Activated naive CD8-positive, alpha-beta T cell treated with anti-CD3 and anti-CD28 coated beads, Interleukin-2, amount 50 U/mL, for 16 hours (primary cell): ENCODE measurements around the gene ADARB1.

Experiments
- DNase-seq: peaks from one replicate; pipeline ENCODE4 v3.0.0-alpha.2; 2020; ENCODE audit warnings: low read depth, low spot score

ADARB1 gene

GRCh38 chr21:45093035-45093532 is 18.7 kb downstream of the ADARB1 start:
- no peak for DNase-seq

GRCh38 chr21:45094412-45094811 is 20.0 kb downstream of the ADARB1 start:
- DNase-seq, result no peak

- DNase-seq, result no peak
Measured at GRCh38 chr21:45095505-45095904, 21.1 kb downstream of the ADARB1 start.

- no peak for DNase-seq
Measured at GRCh38 chr21:45096217-45096616, 21.8 kb downstream of the ADARB1 start.

- DNase-seq, result no peak
Measured at GRCh38 chr21:45097827-45098387, 23.5 kb downstream of the ADARB1 start.

- DNase-seq, result no peak
Measured at GRCh38 chr21:45098867-45099266, 24.5 kb downstream of the ADARB1 start.

GRCh38 chr21:45099571-45099970 is 25.2 kb downstream of the ADARB1 start:
- no peak for DNase-seq

GRCh38 chr21:45100866-45101265 is 26.5 kb downstream of the ADARB1 start:
- DNase-seq, result no peak

GRCh38 chr21:45102391-45102932 is 28.1 kb downstream of the ADARB1 start:
- no peak for DNase-seq

- DNase-seq, result no peak
Measured at GRCh38 chr21:45103971-45104520, 29.7 kb downstream of the ADARB1 start.

GRCh38 chr21:45104560-45104959 is 30.2 kb downstream of the ADARB1 start:
- DNase-seq, result no peak

GRCh38 chr21:45105906-45106485 is 31.6 kb downstream of the ADARB1 start:
- DNase-seq, result no peak

GRCh38 chr21:45108034-45108790 is 33.8 kb downstream of the ADARB1 start:
- DNase-seq, result no peak

- no peak for DNase-seq
Measured at GRCh38 chr21:45108808-45109781, 34.7 kb downstream of the ADARB1 start.

- no peak for DNase-seq
Measured at GRCh38 chr21:45109831-45110492, 35.6 kb downstream of the ADARB1 start.

- no peak for DNase-seq
Measured at GRCh38 chr21:45110873-45111624, 36.7 kb downstream of the ADARB1 start.

- no peak for DNase-seq
Measured at GRCh38 chr21:45111703-45112102, 37.3 kb downstream of the ADARB1 start.

- no peak for DNase-seq
Measured at GRCh38 chr21:45112371-45112770, 38.0 kb downstream of the ADARB1 start.

GRCh38 chr21:45113543-45113942 is 39.2 kb downstream of the ADARB1 start:
- DNase-seq, result no peak

GRCh38 chr21:45114072-45114471 is 39.7 kb downstream of the ADARB1 start:
- DNase-seq, result no peak
